HEK293 (cell line): ENCODE measurements around the gene TRIM69.

Experiments used
- BCL11B ChIP-seq: fragments of 450-650 bp; formaldehyde crosslinking; IDR thresholded peaks from 2 replicates; pipeline ENCODE4 v1.5.1; 2016; ENCODE audit warnings: low read depth, missing biosample characterization, missing genetic modification characterization
- GFI1B ChIP-seq: fragments of 450-650 bp; formaldehyde crosslinking; IDR thresholded peaks from 2 replicates; pipeline ENCODE4 v1.5.1; 2016; ENCODE audit warnings: missing biosample characterization, missing genetic modification characterization
- GLI4 ChIP-seq: fragments of 450-650 bp; formaldehyde crosslinking; IDR thresholded peaks from 2 replicates; pipeline ENCODE4 v1.5.1; 2016; ENCODE audit warnings: missing biosample characterization, missing genetic modification characterization
- GLIS2 ChIP-seq: fragments of 450-650 bp; formaldehyde crosslinking; IDR thresholded peaks from 2 replicates; pipeline ENCODE4 v1.5.1; 2016; ENCODE audit warnings: missing biosample characterization, missing genetic modification characterization
- HOXC10 ChIP-seq: sonication (generic); formaldehyde crosslinking; IDR thresholded peaks from 2 replicates; pipeline ENCODE4 v1.8.1; 2023; ENCODE audit warnings: mild to moderate bottlenecking, missing genetic modification reagents
- HOXD13 ChIP-seq: sonication (generic); formaldehyde crosslinking; IDR thresholded peaks from 2 replicates; pipeline ENCODE4 v1.8.0; 2022; ENCODE audit warnings: missing genetic modification reagents, borderline replicate concordance
- ZBTB1 ChIP-seq: fragments of 450-650 bp; formaldehyde crosslinking; IDR thresholded peaks from 2 replicates; pipeline ENCODE4 v1.5.1; 2016; ENCODE audit warnings: missing biosample characterization, missing genetic modification characterization
- ZBTB21 ChIP-seq: fragments of 450-650 bp; formaldehyde crosslinking; IDR thresholded peaks from 2 replicates; pipeline ENCODE4 v1.5.1; 2017; ENCODE audit warnings: missing biosample characterization, missing genetic modification characterization
- ZBTB44 ChIP-seq: fragments of 450-650 bp; IDR thresholded peaks from 2 replicates; pipeline ENCODE4 v1.5.1; 2018; ENCODE audit warnings: missing biosample characterization, mild to moderate bottlenecking, missing genetic modification characterization
- ZFP41 ChIP-seq: fragments of 450-650 bp; formaldehyde crosslinking; IDR thresholded peaks from 2 replicates; pipeline ENCODE4 v1.5.1; 2016; ENCODE audit warnings: missing biosample characterization, missing genetic modification characterization, borderline replicate concordance
- ZNF132 ChIP-seq: fragments of 450-650 bp; formaldehyde crosslinking; IDR thresholded peaks from 2 replicates; pipeline ENCODE4 v1.5.1; 2017; ENCODE audit warnings: missing biosample characterization, missing genetic modification characterization, borderline replicate concordance
- ZNF133 ChIP-seq: fragments of 450-650 bp; formaldehyde crosslinking; IDR thresholded peaks from 2 replicates; pipeline ENCODE4 v1.5.1; 2016; ENCODE audit warnings: missing biosample characterization, missing genetic modification characterization
- ZNF24 ChIP-seq: fragments of 450-650 bp; formaldehyde crosslinking; IDR thresholded peaks from 2 replicates; pipeline ENCODE4 v1.5.1; 2016; ENCODE audit warnings: missing biosample characterization, missing genetic modification characterization
- ZNF280C ChIP-seq: fragments of 450-650 bp; formaldehyde crosslinking; IDR thresholded peaks from 2 replicates; pipeline ENCODE4 v1.5.1; 2016; ENCODE audit warnings: missing biosample characterization, missing genetic modification characterization
- ZNF292 ChIP-seq: fragments of 450-650 bp; formaldehyde crosslinking; IDR thresholded peaks from 2 replicates; pipeline ENCODE4 v1.5.1; 2016; ENCODE audit warnings: low read depth, missing biosample characterization, missing genetic modification characterization, borderline replicate concordance
- ZNF324 ChIP-seq: fragments of 450-650 bp; formaldehyde crosslinking; IDR thresholded peaks from 2 replicates; pipeline ENCODE4 v1.5.1; 2016; ENCODE audit warnings: missing biosample characterization, missing genetic modification characterization
- ZNF335 ChIP-seq: fragments of 450-650 bp; formaldehyde crosslinking; conservative IDR thresholded peaks from 2 replicates; pipeline ENCODE4 v1.5.1; 2016; ENCODE audit warnings: missing biosample characterization, missing genetic modification characterization
- ZNF473 ChIP-seq: fragments of 450-650 bp; formaldehyde crosslinking; IDR thresholded peaks from 2 replicates; pipeline ENCODE4 v1.5.1; 2017; ENCODE audit warnings: missing biosample characterization, missing genetic modification characterization
- ZNF488 ChIP-seq: fragments of 450-650 bp; formaldehyde crosslinking; IDR thresholded peaks from 2 replicates; pipeline ENCODE4 v1.5.1; 2016; ENCODE audit warnings: missing biosample characterization, missing genetic modification characterization
- ZNF529 ChIP-seq: fragments of 450-650 bp; formaldehyde crosslinking; IDR thresholded peaks from 2 replicates; pipeline ENCODE4 v1.5.1; 2017; ENCODE audit warnings: missing genetic modification characterization, missing biosample characterization; ENCODE audit not compliant: insufficient replicate concordance
- ZNF561 ChIP-seq: fragments of 450-650 bp; IDR thresholded peaks from 2 replicates; pipeline ENCODE4 v1.5.1; 2018; ENCODE audit warnings: missing biosample characterization, missing genetic modification characterization, borderline replicate concordance
- ZNF76 ChIP-seq: fragments of 450-650 bp; formaldehyde crosslinking; IDR thresholded peaks from 2 replicates; pipeline ENCODE4; 2016; ENCODE audit warnings: low read depth, missing biosample characterization, missing genetic modification characterization, borderline replicate concordance
- ZNF837 ChIP-seq: fragments of 450-650 bp; formaldehyde crosslinking; IDR thresholded peaks from 2 replicates; pipeline ENCODE4 v1.5.1; 2016; ENCODE audit warnings: missing biosample characterization, missing genetic modification characterization
- ZSCAN23 ChIP-seq: fragments of 450-650 bp; formaldehyde crosslinking; IDR thresholded peaks from 2 replicates; pipeline ENCODE4 v1.5.1; 2016; ENCODE audit warnings: missing biosample characterization, missing genetic modification characterization
- ZSCAN5A ChIP-seq: fragments of 450-650 bp; formaldehyde crosslinking; IDR thresholded peaks from 2 replicates; pipeline ENCODE4 v1.5.1; 2016; ENCODE audit warnings: missing biosample characterization, missing genetic modification characterization
- ZXDB ChIP-seq: fragments of 450-650 bp; formaldehyde crosslinking; IDR thresholded peaks from 2 replicates; pipeline ENCODE4 v1.5.1; 2016; ENCODE audit warnings: missing biosample characterization, missing genetic modification characterization
- TF ChIP-seq, protein P1 (sequence below): fragments of 450-650 bp; formaldehyde crosslinking; IDR thresholded peaks from 2 replicates; pipeline ENCODE4 v1.5.1; 2017; ENCODE audit warnings: missing biosample characterization, missing genetic modification characterization
- TF ChIP-seq, protein P2 (sequence below): fragments of 450-650 bp; formaldehyde crosslinking; IDR thresholded peaks from 2 replicates; pipeline ENCODE4 v1.5.1; 2016; ENCODE audit warnings: missing biosample characterization, missing genetic modification characterization
- TF ChIP-seq, protein P3 (sequence below): fragments of 450-650 bp; formaldehyde crosslinking; IDR thresholded peaks from 2 replicates; pipeline ENCODE4 v1.5.1; 2016; ENCODE audit warnings: missing biosample characterization, missing genetic modification characterization, low read depth

TRIM69 gene

DNA sequence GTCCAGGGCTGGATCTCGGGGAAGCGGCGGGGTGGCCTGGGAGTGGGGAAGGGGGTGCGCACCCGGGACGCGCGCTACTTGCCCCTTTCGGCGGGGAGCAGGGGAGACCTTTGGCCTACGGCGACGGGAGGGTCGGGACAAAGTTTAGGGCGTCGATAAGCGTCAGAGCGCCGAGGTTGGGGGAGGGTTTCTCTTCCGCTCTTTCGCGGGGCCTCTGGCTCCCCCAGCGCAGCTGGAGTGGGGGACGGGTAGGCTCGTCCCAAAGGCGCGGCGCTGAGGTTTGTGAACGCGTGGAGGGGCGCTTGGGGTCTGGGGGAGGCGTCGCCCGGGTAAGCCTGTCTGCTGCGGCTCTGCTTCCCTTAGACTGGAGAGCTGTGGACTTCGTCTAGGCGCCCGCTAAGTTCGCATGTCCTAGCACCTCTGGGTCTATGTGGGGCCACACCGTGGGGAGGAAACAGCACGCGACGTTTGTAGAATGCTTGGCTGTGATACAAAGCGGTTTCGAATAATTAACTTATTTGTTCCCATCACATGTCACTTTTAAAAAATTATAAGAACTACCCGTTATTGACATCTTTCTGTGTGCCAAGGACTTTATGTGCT, 24.5 kb upstream of the TRIM69 start (continued):
- TF ChIP-seq GLIS2 (peak; percentile 68), ZNF24 (tag by site-specific recombination) (no peak), ZNF280C (tag by site-specific recombination) (no peak), ZNF529 (tag by site-specific recombination) (no peak), ZSCAN5A (tag by site-specific recombination) (no peak), ZSCAN23 (tag by site-specific recombination) (no peak), ZBTB1 (tag by site-specific recombination) (no peak), HOXC10 (CRISPR knock-in tag) (no peak), GLI4 (tag by site-specific recombination) (no peak), ZNF76 (tag by site-specific recombination) (no peak), ZNF324 (tag by site-specific recombination) (0 out of 2 replicates have a peak, but pooled peaks have one; percentile 22), ZBTB44 (no peak), ZNF561 (tag by site-specific recombination) (no peak), ZNF133 (tag by site-specific recombination) (no peak), ZBTB21 (tag by site-specific recombination) (no peak), ZNF132 (tag by site-specific recombination) (no peak), GFI1B (tag by site-specific recombination) (no peak), ZXDB (0 out of 2 replicates have a peak, but pooled peaks have one; percentile 1), ZFP41 (tag by site-specific recombination) (no peak), ZNF292 (tag by site-specific recombination) (no peak), BCL11B (tag by site-specific recombination) (no peak), ZNF837 (no peak), ZNF473 (tag by site-specific recombination) (no peak), ZNF335 (tag by site-specific recombination) (no peak), HOXD13 (no peak), ZNF488 (tag by site-specific recombination) (no peak)
- TF ChIP-seq, protein P1, sequence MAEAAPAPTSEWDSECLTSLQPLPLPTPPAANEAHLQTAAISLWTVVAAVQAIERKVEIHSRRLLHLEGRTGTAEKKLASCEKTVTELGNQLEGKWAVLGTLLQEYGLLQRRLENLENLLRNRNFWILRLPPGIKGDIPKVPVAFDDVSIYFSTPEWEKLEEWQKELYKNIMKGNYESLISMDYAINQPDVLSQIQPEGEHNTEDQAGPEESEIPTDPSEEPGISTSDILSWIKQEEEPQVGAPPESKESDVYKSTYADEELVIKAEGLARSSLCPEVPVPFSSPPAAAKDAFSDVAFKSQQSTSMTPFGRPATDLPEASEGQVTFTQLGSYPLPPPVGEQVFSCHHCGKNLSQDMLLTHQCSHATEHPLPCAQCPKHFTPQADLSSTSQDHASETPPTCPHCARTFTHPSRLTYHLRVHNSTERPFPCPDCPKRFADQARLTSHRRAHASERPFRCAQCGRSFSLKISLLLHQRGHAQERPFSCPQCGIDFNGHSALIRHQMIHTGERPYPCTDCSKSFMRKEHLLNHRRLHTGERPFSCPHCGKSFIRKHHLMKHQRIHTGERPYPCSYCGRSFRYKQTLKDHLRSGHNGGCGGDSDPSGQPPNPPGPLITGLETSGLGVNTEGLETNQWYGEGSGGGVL (tag by site-specific recombination), result peak; percentile 39; the same call in 1 of the 2 replicates
- TF ChIP-seq, protein P2, sequence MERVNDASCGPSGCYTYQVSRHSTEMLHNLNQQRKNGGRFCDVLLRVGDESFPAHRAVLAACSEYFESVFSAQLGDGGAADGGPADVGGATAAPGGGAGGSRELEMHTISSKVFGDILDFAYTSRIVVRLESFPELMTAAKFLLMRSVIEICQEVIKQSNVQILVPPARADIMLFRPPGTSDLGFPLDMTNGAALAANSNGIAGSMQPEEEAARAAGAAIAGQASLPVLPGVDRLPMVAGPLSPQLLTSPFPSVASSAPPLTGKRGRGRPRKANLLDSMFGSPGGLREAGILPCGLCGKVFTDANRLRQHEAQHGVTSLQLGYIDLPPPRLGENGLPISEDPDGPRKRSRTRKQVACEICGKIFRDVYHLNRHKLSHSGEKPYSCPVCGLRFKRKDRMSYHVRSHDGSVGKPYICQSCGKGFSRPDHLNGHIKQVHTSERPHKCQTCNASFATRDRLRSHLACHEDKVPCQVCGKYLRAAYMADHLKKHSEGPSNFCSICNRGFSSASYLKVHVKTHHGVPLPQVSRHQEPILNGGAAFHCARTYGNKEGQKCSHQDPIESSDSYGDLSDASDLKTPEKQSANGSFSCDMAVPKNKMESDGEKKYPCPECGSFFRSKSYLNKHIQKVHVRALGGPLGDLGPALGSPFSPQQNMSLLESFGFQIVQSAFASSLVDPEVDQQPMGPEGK (tag by site-specific recombination), result peak; percentile 30
- TF ChIP-seq, protein P3, sequence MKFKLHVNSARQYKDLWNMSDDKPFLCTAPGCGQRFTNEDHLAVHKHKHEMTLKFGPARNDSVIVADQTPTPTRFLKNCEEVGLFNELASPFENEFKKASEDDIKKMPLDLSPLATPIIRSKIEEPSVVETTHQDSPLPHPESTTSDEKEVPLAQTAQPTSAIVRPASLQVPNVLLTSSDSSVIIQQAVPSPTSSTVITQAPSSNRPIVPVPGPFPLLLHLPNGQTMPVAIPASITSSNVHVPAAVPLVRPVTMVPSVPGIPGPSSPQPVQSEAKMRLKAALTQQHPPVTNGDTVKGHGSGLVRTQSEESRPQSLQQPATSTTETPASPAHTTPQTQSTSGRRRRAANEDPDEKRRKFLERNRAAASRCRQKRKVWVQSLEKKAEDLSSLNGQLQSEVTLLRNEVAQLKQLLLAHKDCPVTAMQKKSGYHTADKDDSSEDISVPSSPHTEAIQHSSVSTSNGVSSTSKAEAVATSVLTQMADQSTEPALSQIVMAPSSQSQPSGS (tag by site-specific recombination), result no peak
